GM18517 (cell line): ENCODE data around the gene GSK3B.
"Not testable (repeated sequence)": the region's sequence is repeated elsewhere in the genome, so short reads cannot be mapped to it uniquely, and the experiment has no call there.

Experiments
- ATAC-seq: cut with Tn5 transposase; IDR thresholded peaks from one replicate; pipeline ENCODE4 v1.9.1; 2021; ENCODE audit warnings: mild to moderate bottlenecking, moderate library complexity; ENCODE audit not compliant: unreplicated experiment

Gene GSK3B

GRCh38 chr3:120018299-120018698 lies 75.9 kb downstream of the GSK3B start:
- no peak for ATAC-seq

- no peak for ATAC-seq
These were observed 76.6 kb downstream of the GSK3B start for GRCh38 chr3:120017692-120018091.

- ATAC-seq: no peak
These were observed 80.8 kb downstream of the GSK3B start for GRCh38 chr3:120013481-120013880.

- not testable (repeated sequence) for ATAC-seq
These were observed 88.5 kb downstream of the GSK3B start for GRCh38 chr3:120005741-120006140.

- ATAC-seq: not testable (repeated sequence)
These were observed 90.2 kb downstream of the GSK3B start for GRCh38 chr3:120004008-120004498.

GRCh38 chr3:119998166-119998565 lies 96.1 kb downstream of the GSK3B start:
- no peak for ATAC-seq

GRCh38 chr3:119990888-119991287 lies 103.4 kb downstream of the GSK3B start:
- ATAC-seq: no peak

- no peak for ATAC-seq
These were observed 104.1 kb downstream of the GSK3B start for GRCh38 chr3:119989981-119990655.

GRCh38 chr3:119986812-119987211 lies 107.4 kb downstream of the GSK3B start:
- ATAC-seq: not testable (repeated sequence)

- ATAC-seq: no peak
These were observed 112.9 kb downstream of the GSK3B start for GRCh38 chr3:119981386-119981785.

GRCh38 chr3:119978554-119979208 lies 115.6 kb downstream of the GSK3B start:
- no peak for ATAC-seq

- no peak for ATAC-seq
These were observed 116.9 kb downstream of the GSK3B start for GRCh38 chr3:119977353-119977752.

GRCh38 chr3:119976214-119976613 lies 118.0 kb downstream of the GSK3B start:
- ATAC-seq: no peak

GRCh38 chr3:119974656-119975055 lies 119.6 kb downstream of the GSK3B start:
- no peak for ATAC-seq

- no peak for ATAC-seq
These were observed 121.1 kb downstream of the GSK3B start for GRCh38 chr3:119973018-119973646.

GRCh38 chr3:119969759-119970158 lies 124.5 kb downstream of the GSK3B start:
- ATAC-seq: no peak

- ATAC-seq: no peak
These were observed 126.8 kb downstream of the GSK3B start for GRCh38 chr3:119967353-119968006.

GRCh38 chr3:119965692-119966091 lies 128.6 kb downstream of the GSK3B start:
- no peak for ATAC-seq

- no peak for ATAC-seq
These were observed 130.0 kb downstream of the GSK3B start for GRCh38 chr3:119964294-119964693.

- ATAC-seq: no peak
These were observed 138.3 kb downstream of the GSK3B start for GRCh38 chr3:119955972-119956371.

GRCh38 chr3:119950666-119951325 lies 143.5 kb downstream of the GSK3B start:
- no peak for ATAC-seq
